ENCODE data around the gene LASP1NB.
"Not testable (repeated sequence)": the region's sequence is repeated elsewhere in the genome, so short reads cannot be mapped to it uniquely, and the experiment has no call there.

Gene LASP1NB

GRCh38 chr17:38911081-38911730 is 14.2 kb upstream of the LASP1NB start:
- Histone ChIP-seq H2AFZ (ENCODE audit: low read depth, low read length) (no peak overlapping the region), H3K9me3 (ENCODE audit: low read length) (no peaks in the 10 kb centered on the region), H3K9ac (ENCODE audit: low read length) (no peak overlapping the region), H3K36me3 (ENCODE audit: insufficient read depth, low read length) (no peaks in the 10 kb centered on the region), H3K4me3 (ENCODE audit: low read length) (no peak overlapping the region), H4K20me1 (ENCODE audit: insufficient read depth) (no peaks in the 10 kb centered on the region), H3K4me2 (ENCODE audit: low read length) (no peak overlapping the region), H3K27me3 (ENCODE audit: insufficient read depth, low read depth, low read length) (no peaks in the 10 kb centered on the region), H3K9me2 (ENCODE audit: insufficient read depth, low read length) (no peaks in the 10 kb centered on the region), H3F3A (ENCODE audit: insufficient read depth, low read length, poor library complexity, severe bottlenecking) (no peaks in the 10 kb centered on the region), H3K27ac (ENCODE audit: low read length) (no peak overlapping the region), H3K79me2 (replicated peaks; ENCODE audit: insufficient read depth, low read length) (peaks cover 4% of the 10 kb centered on the region)
- TF ChIP-seq EZH2 (IDR thresholded peaks at IDR 0.05; ENCODE audit: borderline replicate concordance, insufficient read depth, low read length, poor library complexity, severe bottlenecking) (no peak), POLR2AphosphoS5 (IDR thresholded peaks at IDR 0.05) (no peak), CTCF (IDR thresholded peaks at IDR 0.05; ENCODE audit: poor library complexity, severe bottlenecking) (no peak), EP300 (conservative IDR thresholded peaks at IDR 0.05; ENCODE audit: poor library complexity, severe bottlenecking) (no peak), TAF1 (IDR thresholded peaks at IDR 0.05; ENCODE audit: low read depth) (no peak), REST (IDR thresholded peaks at IDR 0.05; ENCODE audit: borderline replicate concordance) (no peak), RAD21 (conservative IDR thresholded peaks at IDR 0.05) (no peak), MXI1 (conservative IDR thresholded peaks at IDR 0.05; ENCODE audit: poor library complexity, severe bottlenecking) (no peak), SMC3 (conservative IDR thresholded peaks at IDR 0.05; ENCODE audit: poor library complexity) (no peak)

- not testable (repeated sequence) for H3K4me3 ChIP-seq (ENCODE audit: low read length); H4K20me1 ChIP-seq (ENCODE audit: insufficient read depth); H3K27ac ChIP-seq (ENCODE audit: low read length); H3K9ac ChIP-seq (ENCODE audit: low read length); H3K27me3 ChIP-seq (ENCODE audit: insufficient read depth, low read depth, low read length); H3K79me2 ChIP-seq (replicated peaks; ENCODE audit: insufficient read depth, low read length); H3K36me3 ChIP-seq (ENCODE audit: insufficient read depth, low read length); H3K9me2 ChIP-seq (ENCODE audit: insufficient read depth, low read length); H3F3A ChIP-seq (ENCODE audit: insufficient read depth, low read length, poor library complexity, severe bottlenecking); H3K9me3 ChIP-seq (ENCODE audit: low read length); H3K4me2 ChIP-seq (ENCODE audit: low read length); H2AFZ ChIP-seq (ENCODE audit: low read depth, low read length)
These were observed 13.7 kb upstream of the LASP1NB start for GRCh38 chr17:38911731-38912081.

Data from neural cell (in vitro differentiated cells).